RWPE2 (cell line): Measurements from ENCODE around the gene FHIP1A.

Experiments
- ATAC-seq: fragments of 200-7000 bp; cut with Tn5 transposase; 3 replicates; pipeline ENCODE4 v1.9.1; 2021; ENCODE audit warnings: low read depth
- DNase-seq: peaks from one replicate; pipeline ENCODE4 v3.0.0-alpha.2; 2020; ENCODE audit warnings: low spot score
- H3K27ac ChIP-seq: fragments of 450-650 bp; 2 replicates; pipeline ENCODE4 v1.5.1; 2017; ENCODE audit warnings: mild to moderate bottlenecking; ENCODE audit not compliant: poor library complexity, severe bottlenecking
- H3K27me3 ChIP-seq: fragments of 250-450 bp; sonication (Bioruptor Pico); 2 replicates; pipeline ENCODE4 v1.5.1; 2021; ENCODE audit warnings: mild to moderate bottlenecking, moderate library complexity; ENCODE audit not compliant: insufficient read depth, poor library complexity, severe bottlenecking
- H3K36me3 ChIP-seq: fragments of 250-450 bp; sonication (Bioruptor Pico); 2 replicates; pipeline ENCODE4 v1.5.1; 2020; ENCODE audit warnings: low read depth, mild to moderate bottlenecking, moderate library complexity
- H3K4me1 ChIP-seq: fragments of 250-450 bp; sonication (Bioruptor Pico); 2 replicates; pipeline ENCODE4 v1.5.1; 2021; ENCODE audit warnings: mild to moderate bottlenecking, moderate library complexity; ENCODE audit not compliant: insufficient read depth, poor library complexity, severe bottlenecking
- H3K4me3 ChIP-seq: fragments of 250-450 bp; sonication (Bioruptor Pico); 2 replicates; pipeline ENCODE4 v1.5.1; 2021; ENCODE audit warnings: mild to moderate bottlenecking, moderate library complexity; ENCODE audit not compliant: severe bottlenecking
- H3K9me3 ChIP-seq: fragments of 250-450 bp; sonication (Bioruptor Pico); 2 replicates; pipeline ENCODE4 v1.5.1; 2021; ENCODE audit warnings: mild to moderate bottlenecking, moderate library complexity; ENCODE audit not compliant: severe bottlenecking
- TF ChIP-seq, protein P1 (sequence below): fragments of 450-650 bp; IDR thresholded peaks from one replicate; pipeline ENCODE4 v1.5.1; 2017; ENCODE audit warnings: mild to moderate bottlenecking, moderate library complexity; ENCODE audit not compliant: poor library complexity, severe bottlenecking

FHIP1A gene

GRCh38 chr4:151434183-151434860, 25.3 kb downstream of the FHIP1A start:
- ATAC-seq (peak; percentile 84), DNase-seq (no peak)
- Histone ChIP-seq H3K36me3 (no peaks in the 10 kb centered on the region), H3K4me1 (peaks cover 45% of the 10 kb centered on the region), H3K27me3 (no peaks in the 10 kb centered on the region), H3K4me3 (no peak overlapping the region), H3K9me3 (no peaks in the 10 kb centered on the region), H3K27ac (peak overlapping the region; percentile 64)
- TF ChIP-seq, protein P1, sequence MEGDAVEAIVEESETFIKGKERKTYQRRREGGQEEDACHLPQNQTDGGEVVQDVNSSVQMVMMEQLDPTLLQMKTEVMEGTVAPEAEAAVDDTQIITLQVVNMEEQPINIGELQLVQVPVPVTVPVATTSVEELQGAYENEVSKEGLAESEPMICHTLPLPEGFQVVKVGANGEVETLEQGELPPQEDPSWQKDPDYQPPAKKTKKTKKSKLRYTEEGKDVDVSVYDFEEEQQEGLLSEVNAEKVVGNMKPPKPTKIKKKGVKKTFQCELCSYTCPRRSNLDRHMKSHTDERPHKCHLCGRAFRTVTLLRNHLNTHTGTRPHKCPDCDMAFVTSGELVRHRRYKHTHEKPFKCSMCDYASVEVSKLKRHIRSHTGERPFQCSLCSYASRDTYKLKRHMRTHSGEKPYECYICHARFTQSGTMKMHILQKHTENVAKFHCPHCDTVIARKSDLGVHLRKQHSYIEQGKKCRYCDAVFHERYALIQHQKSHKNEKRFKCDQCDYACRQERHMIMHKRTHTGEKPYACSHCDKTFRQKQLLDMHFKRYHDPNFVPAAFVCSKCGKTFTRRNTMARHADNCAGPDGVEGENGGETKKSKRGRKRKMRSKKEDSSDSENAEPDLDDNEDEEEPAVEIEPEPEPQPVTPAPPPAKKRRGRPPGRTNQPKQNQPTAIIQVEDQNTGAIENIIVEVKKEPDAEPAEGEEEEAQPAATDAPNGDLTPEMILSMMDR = no peak

DNA sequence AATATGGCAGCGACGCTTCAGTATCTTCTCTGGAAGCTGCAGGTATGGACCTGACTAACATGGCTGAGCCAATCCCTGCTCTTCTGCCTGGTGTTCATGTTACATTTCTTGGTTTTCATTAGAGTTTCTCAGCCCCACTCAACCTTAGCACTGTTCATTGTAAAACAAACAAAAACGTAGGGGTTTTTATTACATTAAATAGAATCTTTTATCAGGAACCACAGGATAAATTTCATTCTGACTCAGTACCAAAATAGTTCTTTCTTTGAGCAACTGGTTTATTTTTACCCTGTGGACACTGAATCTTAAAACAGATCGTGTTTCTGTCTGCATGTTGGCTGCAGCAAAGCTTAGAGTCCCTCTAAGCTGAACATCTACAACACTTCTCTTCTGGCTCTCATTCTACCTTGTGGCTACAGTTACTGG, 27.1 kb downstream of the FHIP1A start:
- Histone ChIP-seq H3K4me3 (no peak overlapping the region), H3K9me3 (no peaks in the 10 kb centered on the region), H3K27ac (peak overlapping the region; percentile 8), H3K36me3 (no peaks in the 10 kb centered on the region), H3K4me1 (peaks cover 30% of the 10 kb centered on the region), H3K27me3 (no peaks in the 10 kb centered on the region)
- TF ChIP-seq, protein P1 = no peak
- DNase-seq (no peak), ATAC-seq (no peak)

DNA sequence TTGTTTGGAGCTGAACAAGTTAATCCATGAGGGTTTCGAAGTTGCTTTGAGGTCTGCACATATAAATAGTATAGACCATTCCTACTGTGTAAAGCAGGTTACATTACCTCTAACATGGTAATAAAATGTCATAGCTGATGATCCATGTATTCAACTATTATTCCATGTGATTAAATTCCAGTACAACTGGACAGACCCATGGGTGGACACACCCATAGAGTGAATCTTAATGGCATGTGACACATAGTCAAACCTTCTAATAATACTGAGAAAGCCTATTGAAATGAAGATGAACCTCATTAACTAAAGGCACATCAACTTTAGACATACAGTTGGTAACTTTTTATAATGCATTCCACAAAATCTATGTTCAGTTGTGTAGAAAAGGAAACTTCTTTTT, 28.5 kb downstream of the FHIP1A start:
- Histone ChIP-seq H3K9me3 (no peaks in the 10 kb centered on the region), H3K36me3 (no peaks in the 10 kb centered on the region), H3K4me1 (peaks cover 20% of the 10 kb centered on the region), H3K27me3 (no peaks in the 10 kb centered on the region), H3K27ac (no peak overlapping the region), H3K4me3 (no peak overlapping the region)
- ATAC-seq (no peak), DNase-seq (no peak)
- TF ChIP-seq, protein P1 = no peak

- no peak for DNase-seq
- no peaks in the 10 kb centered on the region for H3K9me3 ChIP-seq
- H3K27ac ChIP-seq = no peak overlapping the region
- H3K4me3 ChIP-seq = no peak overlapping the region
- H3K36me3 ChIP-seq = no peaks in the 10 kb centered on the region
- TF ChIP-seq, protein P1 = no peak
- H3K4me1 ChIP-seq = peaks cover 20% of the 10 kb centered on the region
- H3K27me3 ChIP-seq = no peaks in the 10 kb centered on the region
- no peak for ATAC-seq
Measured at GRCh38 chr4:151438154-151438553, 29.2 kb downstream of the FHIP1A start.

DNA sequence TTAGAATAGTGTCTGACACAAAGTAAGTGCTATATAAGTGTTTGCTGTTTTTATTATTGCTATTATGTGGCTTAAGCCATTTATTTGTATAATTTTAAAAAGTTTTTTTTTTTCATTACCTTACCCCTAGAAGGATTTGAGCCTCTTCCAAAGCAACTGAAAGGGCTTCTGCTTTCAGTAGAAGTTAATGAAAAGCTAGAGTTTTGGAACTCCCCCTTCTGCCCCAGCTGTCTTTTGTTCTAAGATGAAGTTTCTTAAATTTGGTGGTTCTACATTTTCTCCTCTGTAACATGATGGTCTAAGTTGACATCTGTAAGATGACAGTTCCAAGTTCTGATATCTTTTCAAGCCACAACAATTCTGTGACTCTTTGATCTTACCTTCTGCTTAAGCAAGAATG, 30.3 kb downstream of the FHIP1A start:
- Histone ChIP-seq H3K4me3 (no peak overlapping the region), H3K27ac (no peak overlapping the region), H3K9me3 (no peaks in the 10 kb centered on the region), H3K36me3 (no peaks in the 10 kb centered on the region), H3K27me3 (no peaks in the 10 kb centered on the region), H3K4me1 (peaks cover 14% of the 10 kb centered on the region)
- ATAC-seq = no peak
- no peak for DNase-seq
- TF ChIP-seq, protein P1 = no peak
